Spleen (tissue), 11 donors: ENCODE results near the gene MAP2. TPM values are rescaled to one million over a fixed set of nuclear protein-coding genes. Genes with fewer than 3 reads are reported as not detected.

Source experiments
- DNase-seq: peaks from one replicate; pipeline ENCODE4 v3.0.0-alpha.2; 2020
- H3K27ac ChIP-seq, 8 donors: fragments of 200-600 bp; sonication (generic) in 7 of 8; 1 replicate in 4 of 8; 2 replicates in 4 of 8; pipeline versions ENCODE4 v1.5.0 to v1.8.0; 2016 to 2021; ENCODE audit warnings: inconsistent platforms in 4 of 8, mild to moderate bottlenecking in 4 of 8, moderate library complexity in 1 of 8
- H3K27me3 ChIP-seq, 7 donors: fragments of 200-600 bp; sonication (generic) in 6 of 7; replicated peaks in 1 of 7; 1 replicate in 4 of 7; 2 replicates in 3 of 7; pipeline versions ENCODE4 v1.5.0 to v1.8.0; 2016 to 2021; ENCODE audit warnings: inconsistent platforms in 3 of 7, mild to moderate bottlenecking in 1 of 7
- H3K36me3 ChIP-seq, 6 donors: fragments of 200-600 bp; sonication (generic) in 5 of 6; 1 replicate in 4 of 6; 2 replicates in 2 of 6; pipeline versions ENCODE4 v1.5.0 to v1.8.0; 2016 to 2021; ENCODE audit warnings: inconsistent platforms in 2 of 6
- H3K4me1 ChIP-seq, 6 donors: fragments of 200-600 bp; sonication (generic) in 5 of 6; 1 replicate in 3 of 6; 2 replicates in 3 of 6; pipeline versions ENCODE4 v1.5.0 to v1.8.0; 2016 to 2021; ENCODE audit warnings: inconsistent platforms in 3 of 6
- H3K4me3 ChIP-seq, 8 donors: fragments of 200-600 bp; sonication (generic) in 7 of 8; 1 replicate in 4 of 8; 2 replicates in 4 of 8; pipeline versions ENCODE4 v1.5.0 to v1.8.0; 2016 to 2021; ENCODE audit warnings: inconsistent platforms in 4 of 8, mild to moderate bottlenecking in 4 of 8, moderate library complexity in 2 of 8
- H3K9me3 ChIP-seq, 8 donors: fragments of 200-600 bp; sonication (generic) in 7 of 8; 1 replicate in 4 of 8; 2 replicates in 4 of 8; pipeline versions ENCODE4 v1.5.0 to v1.8.0; 2016 to 2021; ENCODE audit warnings: inconsistent platforms in 4 of 8
- POLR2A ChIP-seq, 3 donors: fragments of 450-650 bp; IDR thresholded peaks; one replicate each; pipeline ENCODE4 v1.5.1; 2017; ENCODE audit warnings: antibody characterized with exemption in 3 of 3, mild to moderate bottlenecking in 1 of 3
- POLR2AphosphoS5 ChIP-seq, 3 donors: sonication (generic); formaldehyde crosslinking; IDR thresholded peaks; one replicate each; pipeline ENCODE4 v1.5.1; 2017; ENCODE audit warnings: antibody characterized with exemption in 3 of 3
- WGBS, 5 donors: extraction: QIAGEN DNeasy Blood & Tissue Kit in 3 of 5; methylation state at CpG; one replicate each; pipeline versions ENCODE4 v1.1.5 to v1.1.7; 2013 to 2018; 5-methylcytosine and 5-hydroxymethylcytosine counted together
- intact Hi-C: fragments of 100-400 bp; cut with DNase I; formaldehyde crosslinking; loops from one replicate; pipeline ENCODE4 v1.15.0; 2023; ENCODE audit warnings: low total_unique reads
- polyA plus RNA-seq, 3 donors: library from polyadenylated mRNA; stranded (reverse); fragments of 200-250 nt; gene quantifications; one replicate each; pipeline ENCODE4 v1.2.1, GENCODE V29; 2013
- total RNA-seq, 7 donors: library from RNA; depleted of rRNA in 3 of 7; stranded (reverse); fragments of >200 nt in 3 of 7; fragmentation: NEBNext Ultra II Directional in 4 of 7; extraction: Animal tissue kit (Norgen Biotek cat#: 25700) in 4 of 7; gene quantifications; one replicate each; pipeline versions ENCODE4 v1.1.0 to v1.2.1, GENCODE V29; 2016 to 2021
- TF ChIP-seq, protein P1 (sequence below), 11 experiments: fragments of 200-600 bp in 7 of 11; fragments of 450-650 bp in 4 of 11; sonication (generic) in 4 of 11; IDR thresholded peaks in 8 of 11; conservative IDR thresholded peaks in 3 of 11; 1 replicate in 7 of 11; 2 replicates in 4 of 11; pipeline versions ENCODE4 v1.4.0 to v1.8.0; 2016 to 2021; ENCODE audit warnings: antibody characterized with exemption in 11 of 11, inconsistent platforms in 4 of 11, mild to moderate bottlenecking in 1 of 11
- donor health status: healthy with polysubstance abuse.
- donor health status: DM: no; HTN: no; CAD: no; lungs with moderate emphysema.
- donor health status: DM: no; HTN: no; CAD: no.
- donor health status: Bipolar disorder and iron deficiency.
- donor health status: healthy.
- donor health status: DM: no; HTN: no; CAD: no.
- donor health status: DM: yes; HTN: yes; CAD: no.

Gene MAP2
- total and polyA plus RNA-seq, 10 donors = 0.38 to 5.0 (median 1.9) TPM

DNA sequence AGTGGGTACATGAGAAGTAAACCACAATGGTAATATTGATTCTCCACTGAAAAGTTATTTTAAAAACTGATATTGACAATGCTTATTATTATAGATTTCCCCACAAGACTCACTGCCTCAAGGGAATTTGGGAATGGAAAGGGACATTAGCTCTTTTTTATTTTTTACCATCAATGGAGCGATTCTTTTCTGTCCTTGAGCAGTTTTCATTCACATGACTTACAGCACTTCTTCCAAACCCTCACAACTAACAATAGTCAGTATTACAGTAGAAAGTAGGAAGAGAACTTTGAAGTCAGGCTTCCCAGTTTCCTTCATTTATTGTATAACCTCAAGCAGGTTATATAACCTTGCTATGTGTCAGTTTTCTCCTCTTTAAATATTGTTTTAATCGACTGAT lies 343.5 kb downstream of the MAP2 start:
- Histone ChIP-seq H3K27me3 (peaks cover 0 to 40% (median 18%) of the 10 kb centered on the region in 7 donors), H3K27ac (no peak overlapping the region), H3K9me3 (no peaks in the 10 kb centered on the region), H3K4me3 (no peak overlapping the region), H3K36me3 (no peaks in the 10 kb centered on the region), H3K4me1 (peaks cover 0 to 11% (median 4%) of the 10 kb centered on the region in 6 donors)
- intact Hi-C loops = no loop called here
- TF ChIP-seq POLR2AphosphoS5 (IDR thresholded peaks at IDR 0.05) (no peak), POLR2A (IDR thresholded peaks at IDR 0.05) (no peak)
- TF ChIP-seq, protein P1, sequence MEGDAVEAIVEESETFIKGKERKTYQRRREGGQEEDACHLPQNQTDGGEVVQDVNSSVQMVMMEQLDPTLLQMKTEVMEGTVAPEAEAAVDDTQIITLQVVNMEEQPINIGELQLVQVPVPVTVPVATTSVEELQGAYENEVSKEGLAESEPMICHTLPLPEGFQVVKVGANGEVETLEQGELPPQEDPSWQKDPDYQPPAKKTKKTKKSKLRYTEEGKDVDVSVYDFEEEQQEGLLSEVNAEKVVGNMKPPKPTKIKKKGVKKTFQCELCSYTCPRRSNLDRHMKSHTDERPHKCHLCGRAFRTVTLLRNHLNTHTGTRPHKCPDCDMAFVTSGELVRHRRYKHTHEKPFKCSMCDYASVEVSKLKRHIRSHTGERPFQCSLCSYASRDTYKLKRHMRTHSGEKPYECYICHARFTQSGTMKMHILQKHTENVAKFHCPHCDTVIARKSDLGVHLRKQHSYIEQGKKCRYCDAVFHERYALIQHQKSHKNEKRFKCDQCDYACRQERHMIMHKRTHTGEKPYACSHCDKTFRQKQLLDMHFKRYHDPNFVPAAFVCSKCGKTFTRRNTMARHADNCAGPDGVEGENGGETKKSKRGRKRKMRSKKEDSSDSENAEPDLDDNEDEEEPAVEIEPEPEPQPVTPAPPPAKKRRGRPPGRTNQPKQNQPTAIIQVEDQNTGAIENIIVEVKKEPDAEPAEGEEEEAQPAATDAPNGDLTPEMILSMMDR (IDR thresholded peaks at IDR 0.05 in 8 of 11, conservative IDR thresholded peaks at IDR 0.05 in 3 of 11) = no peak
- 52 to 67% (median 58%) methylated on average over 2 of the region's 2 CpGs for WGBS, 5 donors
- no peak for DNase-seq

DNA sequence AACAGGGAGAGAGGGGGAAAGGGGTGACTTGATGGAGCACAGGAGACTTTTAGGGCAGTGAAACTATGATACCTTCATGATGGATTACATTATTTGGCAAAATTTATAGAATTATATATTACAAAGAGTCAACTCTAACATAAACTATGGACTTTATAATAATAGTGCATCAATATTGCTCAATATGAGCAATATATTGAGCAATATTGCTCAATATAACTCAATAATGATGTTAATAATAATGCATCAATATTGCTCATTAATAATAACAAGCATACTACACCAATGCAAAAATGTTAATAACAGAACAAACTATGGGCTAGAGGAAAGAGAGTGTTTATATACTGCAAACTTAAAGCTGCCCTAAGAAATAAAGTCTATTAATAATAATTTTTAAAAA lies 344.7 kb downstream of the MAP2 start:
- Histone ChIP-seq H3K27ac (no peak overlapping the region), H3K9me3 (no peaks in the 10 kb centered on the region), H3K36me3 (no peaks in the 10 kb centered on the region), H3K4me1 (peaks cover 0 to 11% (median 4%) of the 10 kb centered on the region in 6 donors), H3K27me3 (peaks cover 0 to 52% (median 29%) of the 10 kb centered on the region in 7 donors), H3K4me3 (no peak overlapping the region)
- no peak for DNase-seq
- intact Hi-C loops = no loop called here
- TF ChIP-seq, protein P1 (IDR thresholded peaks at IDR 0.05 in 8 of 11, conservative IDR thresholded peaks at IDR 0.05 in 3 of 11) = no peak
- no peak for TF ChIP-seq POLR2A (IDR thresholded peaks at IDR 0.05)
- no peak for TF ChIP-seq POLR2AphosphoS5 (IDR thresholded peaks at IDR 0.05)

DNA sequence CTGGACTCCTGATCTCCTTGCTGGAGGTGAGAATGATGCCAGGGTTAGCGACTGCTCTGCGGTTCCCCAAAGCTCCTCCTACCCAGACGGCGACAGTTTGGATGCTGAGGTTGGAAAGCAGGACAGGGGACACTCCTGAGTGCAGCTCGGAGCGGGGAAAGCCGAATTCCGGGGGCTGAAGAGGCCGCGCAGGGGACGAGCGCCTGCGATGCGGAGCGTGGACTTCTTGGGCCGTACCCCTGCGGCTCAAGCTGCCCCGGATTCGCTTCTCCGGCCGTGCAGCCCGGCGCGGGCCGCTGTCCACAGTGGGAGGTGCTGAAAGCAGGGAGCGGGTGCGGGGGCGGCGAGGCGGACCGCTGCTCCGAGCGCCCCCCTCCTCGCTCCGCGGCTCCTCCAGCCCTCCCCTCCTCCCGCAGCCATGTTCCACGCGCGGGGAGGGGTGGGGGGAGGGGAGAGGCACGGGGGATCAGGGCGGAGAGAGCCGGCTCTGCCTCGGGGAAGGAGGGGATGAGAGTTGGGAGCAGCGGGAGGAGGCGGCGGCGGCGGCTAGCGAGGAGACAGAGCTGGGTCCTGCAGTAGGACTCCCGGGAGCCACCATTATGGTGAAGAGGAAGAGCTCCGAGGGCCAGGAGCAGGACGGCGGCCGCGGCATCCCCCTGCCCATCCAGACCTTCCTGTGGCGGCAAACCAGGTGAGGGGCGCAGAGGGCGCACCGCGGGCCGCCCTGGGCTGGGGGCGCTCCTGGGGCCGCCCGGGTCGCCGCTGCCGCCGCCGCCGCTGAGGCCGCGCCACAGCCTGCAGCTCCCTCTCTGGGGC lies 347.8 kb downstream of the MAP2 start, which contains the start of gene UNC80:
Gene UNC80, plus strand, starts transcription at position 359 of the 816 bp plus-strand sequence. Its CDS starts 241 bp downstream, at position 600.
- DNase-seq = peak; percentile 77
- TF ChIP-seq POLR2A (IDR thresholded peaks at IDR 0.05) = no peak
- TF ChIP-seq POLR2AphosphoS5 (IDR thresholded peaks at IDR 0.05) = peak in 2 of 3 donors; percentile 31 to 52
- 6 to 11% (median 6%) methylated on average over 54 to 73 of the region's 73 CpGs for WGBS, 5 donors
- Histone ChIP-seq H3K27me3 (peaks cover 0 to 60% (median 29%) of the 10 kb centered on the region in 7 donors), H3K36me3 (no peaks in the 10 kb centered on the region), H3K4me1 (peaks cover 0 to 11% (median 4%) of the 10 kb centered on the region in 6 donors), H3K4me3 (peak within 1 kb of the TSS in 5 of 8 donors; percentile 12 to 57 (median 18)), H3K9me3 (no peaks in the 10 kb centered on the region), H3K27ac (no peak within 1 kb of the TSS)
- intact Hi-C loops = no loop called here

DNA sequence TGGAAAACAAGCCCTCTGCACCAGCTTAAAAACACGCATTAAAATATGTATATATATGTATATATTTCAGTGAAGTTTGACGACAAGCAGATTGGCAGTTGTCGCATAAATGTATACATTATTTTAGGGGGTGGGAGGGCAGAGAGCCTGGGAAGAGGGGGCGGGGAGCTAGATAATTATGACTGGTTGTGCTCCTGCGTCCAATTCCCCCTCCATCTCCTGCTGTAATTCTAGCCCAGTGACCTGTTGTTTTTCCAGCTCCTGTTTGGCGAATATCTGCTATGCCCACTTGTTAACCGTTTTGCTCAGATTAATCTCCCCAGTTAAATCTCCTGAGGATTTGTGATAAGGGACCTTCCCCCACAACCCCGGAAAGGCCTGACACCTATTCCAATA lies 348.4 kb downstream of the MAP2 start:
- H3K27ac ChIP-seq = no peak overlapping the region
- peaks cover 0 to 64% (median 29%) of the 10 kb centered on the region in 7 donors for H3K27me3 ChIP-seq
- H3K4me3 ChIP-seq = peak overlapping the region in 1 of 8 donors; percentile 57
- WGBS, 5 donors = 13 to 22% (median 21%) methylated on average over 8 of the region's 8 CpGs
- no peak for DNase-seq
- intact Hi-C loops = no loop called here
- peaks cover 0 to 11% (median 4%) of the 10 kb centered on the region in 6 donors for H3K4me1 ChIP-seq
- H3K36me3 ChIP-seq = no peaks in the 10 kb centered on the region
- TF ChIP-seq POLR2A (IDR thresholded peaks at IDR 0.05) = no peak
- H3K9me3 ChIP-seq = no peaks in the 10 kb centered on the region

DNA sequence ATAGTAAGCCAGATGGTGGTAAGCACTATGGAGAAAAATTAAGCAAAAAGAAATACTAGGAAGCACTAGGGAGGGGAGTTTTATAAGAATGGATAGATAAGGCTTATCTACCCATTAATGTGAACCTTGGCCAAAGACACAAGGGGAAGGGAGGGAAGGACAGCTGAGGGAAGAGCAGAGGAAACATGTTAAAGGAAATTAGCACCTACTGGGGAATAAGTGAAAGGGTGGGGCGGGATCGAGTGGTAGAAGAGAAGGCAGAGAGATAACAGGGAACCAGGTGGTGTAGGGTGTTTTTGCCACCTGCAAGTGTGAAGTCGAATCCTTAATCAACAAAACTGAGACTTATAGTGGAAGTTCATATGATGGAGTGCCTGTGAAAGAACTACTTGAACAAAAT lies 349.5 kb downstream of the MAP2 start:
- intact Hi-C loops = no loop called here
- no peak for DNase-seq
- H3K9me3 ChIP-seq = no peaks in the 10 kb centered on the region
- H3K4me3 ChIP-seq = no peak overlapping the region
- WGBS, 5 donors = 13 to 17% (median 14%) methylated on average over 3 of the region's 3 CpGs
- H3K27ac ChIP-seq = no peak overlapping the region
- TF ChIP-seq POLR2A (IDR thresholded peaks at IDR 0.05) (no peak), POLR2AphosphoS5 (IDR thresholded peaks at IDR 0.05) (no peak)
- TF ChIP-seq, protein P1 (IDR thresholded peaks at IDR 0.05 in 8 of 11, conservative IDR thresholded peaks at IDR 0.05 in 3 of 11) = no peak
- H3K4me1 ChIP-seq = peaks cover 0 to 11% (median 4%) of the 10 kb centered on the region in 6 donors
- H3K36me3 ChIP-seq = no peaks in the 10 kb centered on the region
- H3K27me3 ChIP-seq = peaks cover 0 to 65% (median 29%) of the 10 kb centered on the region in 7 donors
